Fibroblast of lung (primary cell): ENCODE data around the gene PGAM2. TPM values are rescaled to one million over a fixed set of nuclear protein-coding genes. Genes with fewer than 3 reads are reported as not detected.

Experiments
- DNase-seq, 2 donors: peaks; one replicate each; pipeline versions ENCODE4 v3.0.0 to v3.0.0-alpha.2; 2010; ENCODE audit warnings: low read depth in 2 of 2
- H2AFZ ChIP-seq: 2 replicates; pipeline ENCODE4 v1.5.1; 2012; ENCODE audit warnings: low read length, control low read depth, inconsistent platforms
- H3K27ac ChIP-seq: 2 replicates; pipeline ENCODE4 v1.5.1; 2011; ENCODE audit warnings: low read length, control low read depth; ENCODE audit not compliant: insufficient read depth
- H3K27me3 ChIP-seq: 2 replicates; pipeline ENCODE4 v1.5.1; 2011; ENCODE audit warnings: mild to moderate bottlenecking, low read length; ENCODE audit not compliant: control insufficient read depth, insufficient read depth
- H3K36me3 ChIP-seq: 2 replicates; pipeline ENCODE4 v1.5.1; 2011; ENCODE audit warnings: low read length; ENCODE audit not compliant: control insufficient read depth, insufficient read depth
- H3K4me1 ChIP-seq: 2 replicates; pipeline ENCODE4 v1.5.1; 2011; ENCODE audit warnings: low read length; ENCODE audit not compliant: control insufficient read depth, insufficient read depth; ENCODE audit errors: extremely low read depth
- H3K4me2 ChIP-seq: 2 replicates; pipeline ENCODE4 v1.5.1; 2011; ENCODE audit warnings: low read length, control low read depth; ENCODE audit not compliant: insufficient read depth; ENCODE audit errors: extremely low read depth
- H3K4me3 ChIP-seq, 4 experiments: fragments of 200-600 bp in 1 of 4; sonication (generic) in 1 of 4; replicated peaks in 1 of 4; 2 replicates each; pipeline ENCODE4 v1.5.1; 2011 to 2016; ENCODE audit warnings: low read length in 4 of 4, low read depth in 3 of 4, mild to moderate bottlenecking in 3 of 4, control low read depth in 2 of 4, inconsistent platforms in 1 of 4, mixed read lengths in 1 of 4; ENCODE audit not compliant: insufficient read depth in 1 of 4; ENCODE audit errors: control extremely low read depth in 1 of 4
- H3K79me2 ChIP-seq: 2 replicates; pipeline ENCODE4 v1.5.1; 2012; ENCODE audit warnings: mild to moderate bottlenecking, low read length, inconsistent platforms; ENCODE audit not compliant: control insufficient read depth, insufficient read depth
- H3K9ac ChIP-seq: 2 replicates; pipeline ENCODE4 v1.5.1; 2011; ENCODE audit warnings: mild to moderate bottlenecking, low read length, control low read depth; ENCODE audit not compliant: insufficient read depth
- H3K9me3 ChIP-seq: 2 replicates; pipeline ENCODE4 v1.5.1; 2012; ENCODE audit warnings: low read depth, low read length; ENCODE audit not compliant: control insufficient read depth, insufficient read depth
- H4K20me1 ChIP-seq: 2 replicates; pipeline ENCODE4 v1.5.1; 2011; ENCODE audit warnings: low read length; ENCODE audit not compliant: control insufficient read depth, insufficient read depth; ENCODE audit errors: extremely low read depth
- EZH2 ChIP-seq: IDR thresholded peaks from 2 replicates; pipeline ENCODE4 v1.5.1; 2012; ENCODE audit warnings: low read length, control low read depth, mild to moderate bottlenecking; ENCODE audit errors: missing control alignments
- polyA plus RNA-seq, 2 donors: library from polyadenylated mRNA; depleted of rRNA in 1 of 2; stranded (reverse) in 1 of 2; unstranded in 1 of 2; fragments of >200 nt; gene quantifications; 2 replicates each; pipeline ENCODE4 v1.2.1, GENCODE V29; 2011 to 2012; ENCODE audit warnings: missing spikeins in 1 of 2
- total RNA-seq: library from RNA; depleted of rRNA; stranded (reverse); fragments of >200 nt; gene quantifications from 2 replicates; pipeline ENCODE4 v1.2.1, GENCODE V29; 2014
- TF ChIP-seq, protein P1 (sequence below), 2 donors: IDR thresholded peaks in 1 of 2; conservative IDR thresholded peaks in 1 of 2; 1 replicate in 1 of 2; 2 replicates in 1 of 2; pipeline ENCODE4 v1.5.1; 2011 to 2012; ENCODE audit warnings: low read length in 2 of 2, control low read depth in 1 of 2, inconsistent platforms in 1 of 2, low read depth in 1 of 2, mild to moderate bottlenecking in 1 of 2

The PGAM2 gene
- total and polyA plus RNA-seq, 2 donors (not counting 1 experiment from before 2014, with no cell fraction given), result 0.33 TPM; not detected in 1

DNA sequence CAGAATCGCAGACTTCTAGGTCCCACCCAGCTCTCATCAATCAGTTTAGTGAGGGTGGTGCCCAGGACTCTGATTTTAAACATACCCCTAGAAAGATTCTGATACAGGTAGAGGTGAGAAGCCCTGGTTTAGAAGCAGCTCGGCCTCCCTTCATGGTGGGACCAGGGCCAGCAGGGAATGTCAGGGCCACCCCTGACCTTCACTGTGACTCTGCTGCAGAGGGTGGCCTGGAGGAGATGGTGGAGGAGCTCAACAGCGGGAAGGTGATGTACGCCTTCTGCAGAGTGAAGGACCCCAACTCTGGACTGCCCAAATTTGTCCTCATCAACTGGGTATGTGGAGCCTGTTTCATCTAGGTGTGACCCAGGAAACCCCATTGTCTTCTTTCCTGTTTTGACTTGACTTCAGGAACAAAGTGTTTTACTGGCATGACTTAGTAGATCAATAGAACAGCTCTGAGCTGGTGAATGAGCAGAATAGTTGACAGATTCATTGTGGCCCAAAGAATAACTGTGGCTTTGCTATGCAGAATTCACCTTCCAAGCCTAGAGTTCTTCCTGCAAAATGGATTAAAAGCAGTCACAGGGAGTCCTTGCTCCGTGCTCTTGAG is 13.7 kb downstream of the PGAM2 start:
- Histone ChIP-seq H3K36me3 (peaks cover 22% of the 10 kb centered on the region), H3K9me3 (no peaks in the 10 kb centered on the region), H2AFZ (no peak overlapping the region), H3K79me2 (peaks cover 33% of the 10 kb centered on the region), H3K4me3 (no peak overlapping the region), H3K27ac (no peak overlapping the region), H3K27me3 (no peaks in the 10 kb centered on the region), H4K20me1 (no peaks in the 10 kb centered on the region), H3K4me2 (no peak overlapping the region), H3K4me1 (peaks cover 2% of the 10 kb centered on the region), H3K9ac (no peak overlapping the region)
- no peak for DNase-seq
- TF ChIP-seq, protein P1, sequence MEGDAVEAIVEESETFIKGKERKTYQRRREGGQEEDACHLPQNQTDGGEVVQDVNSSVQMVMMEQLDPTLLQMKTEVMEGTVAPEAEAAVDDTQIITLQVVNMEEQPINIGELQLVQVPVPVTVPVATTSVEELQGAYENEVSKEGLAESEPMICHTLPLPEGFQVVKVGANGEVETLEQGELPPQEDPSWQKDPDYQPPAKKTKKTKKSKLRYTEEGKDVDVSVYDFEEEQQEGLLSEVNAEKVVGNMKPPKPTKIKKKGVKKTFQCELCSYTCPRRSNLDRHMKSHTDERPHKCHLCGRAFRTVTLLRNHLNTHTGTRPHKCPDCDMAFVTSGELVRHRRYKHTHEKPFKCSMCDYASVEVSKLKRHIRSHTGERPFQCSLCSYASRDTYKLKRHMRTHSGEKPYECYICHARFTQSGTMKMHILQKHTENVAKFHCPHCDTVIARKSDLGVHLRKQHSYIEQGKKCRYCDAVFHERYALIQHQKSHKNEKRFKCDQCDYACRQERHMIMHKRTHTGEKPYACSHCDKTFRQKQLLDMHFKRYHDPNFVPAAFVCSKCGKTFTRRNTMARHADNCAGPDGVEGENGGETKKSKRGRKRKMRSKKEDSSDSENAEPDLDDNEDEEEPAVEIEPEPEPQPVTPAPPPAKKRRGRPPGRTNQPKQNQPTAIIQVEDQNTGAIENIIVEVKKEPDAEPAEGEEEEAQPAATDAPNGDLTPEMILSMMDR (conservative IDR thresholded peaks at IDR 0.05 in 1 of 2, IDR thresholded peaks at IDR 0.05 in 1 of 2; ENCODE audit: low read depth in 1 of 2, low read length in 2 of 2), result no peak
- no peak for TF ChIP-seq EZH2

DNA sequence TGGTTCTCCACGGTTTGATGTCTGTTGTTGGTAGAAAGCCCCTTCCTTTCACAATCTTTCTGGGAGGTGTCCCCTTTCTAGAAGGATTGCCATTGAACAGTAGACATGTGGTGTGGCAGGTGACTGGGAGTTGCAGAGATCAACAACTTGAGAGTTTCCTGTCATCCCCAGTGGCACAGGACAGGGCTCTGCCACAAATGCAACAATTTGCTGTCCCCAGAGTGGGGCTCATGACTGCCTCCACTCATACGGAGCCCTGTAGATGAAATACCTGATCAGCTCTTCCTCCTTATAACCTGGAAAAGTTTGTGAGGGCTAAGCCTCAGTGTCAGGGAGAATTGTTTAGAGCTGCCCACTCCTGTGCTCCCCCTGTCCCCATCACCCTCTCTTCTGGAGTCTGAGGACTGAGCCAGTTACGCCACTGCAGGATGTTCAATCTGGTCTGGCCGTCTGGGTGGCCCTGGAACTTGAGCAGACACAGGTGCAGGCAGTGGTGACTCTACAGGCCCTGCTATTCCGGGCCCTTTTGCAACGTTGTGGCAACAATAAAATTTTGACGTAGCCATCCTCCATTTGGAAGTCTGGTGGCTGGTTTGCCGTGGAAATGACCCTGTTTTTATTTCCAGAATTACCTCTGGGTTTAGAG is 14.3 kb downstream of the PGAM2 start:
- Histone ChIP-seq H3K4me3 (no peak overlapping the region), H4K20me1 (no peaks in the 10 kb centered on the region), H3K4me2 (no peak overlapping the region), H3K79me2 (peaks cover 40% of the 10 kb centered on the region), H2AFZ (no peak overlapping the region), H3K36me3 (peaks cover 24% of the 10 kb centered on the region), H3K27me3 (no peaks in the 10 kb centered on the region), H3K9ac (no peak overlapping the region), H3K27ac (no peak overlapping the region), H3K4me1 (peaks cover 2% of the 10 kb centered on the region), H3K9me3 (no peaks in the 10 kb centered on the region)
- TF ChIP-seq, protein P1 (conservative IDR thresholded peaks at IDR 0.05 in 1 of 2, IDR thresholded peaks at IDR 0.05 in 1 of 2; ENCODE audit: low read depth in 1 of 2, low read length in 2 of 2), result no peak
- TF ChIP-seq EZH2, result no peak
- DNase-seq, result no peak

DNA sequence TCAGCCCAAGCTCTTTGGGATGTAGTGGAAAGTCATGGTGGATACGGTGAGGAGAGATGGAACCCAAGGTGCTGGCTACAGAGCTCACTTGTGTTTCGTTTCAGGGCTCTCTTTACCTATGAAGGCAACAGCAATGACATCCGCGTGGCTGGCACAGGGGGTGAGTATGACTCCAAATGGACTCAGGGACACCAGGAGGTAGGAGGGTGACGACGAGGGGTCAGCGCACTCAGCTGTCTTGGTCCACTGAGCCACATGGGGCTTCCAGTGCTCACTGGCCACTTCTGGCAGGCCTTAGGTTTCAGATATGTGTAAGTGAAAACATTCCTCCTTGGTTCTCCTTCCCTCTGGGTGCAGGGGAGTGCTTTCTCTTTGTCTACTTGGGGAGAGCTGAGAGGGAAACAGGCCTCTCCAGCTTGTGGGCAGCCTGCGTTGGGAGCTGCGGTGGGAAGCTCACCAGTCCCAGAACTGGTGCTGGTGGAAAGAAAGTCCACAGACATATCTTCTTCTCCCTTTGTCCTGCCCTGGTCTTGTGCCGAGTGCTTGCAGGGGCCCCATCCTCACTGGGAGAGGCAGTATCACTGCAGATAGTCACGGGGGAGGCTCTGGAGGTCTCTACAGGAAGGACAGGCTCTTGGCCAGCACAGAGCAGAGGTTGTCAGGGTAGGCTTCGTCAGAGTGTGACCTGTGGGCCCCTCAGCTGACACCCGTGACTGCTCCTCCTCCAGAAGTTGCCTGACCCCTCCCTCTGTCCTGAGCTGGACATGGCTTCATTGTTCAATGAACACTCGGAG is 15.0 kb downstream of the PGAM2 start:
- peaks cover 24% of the 10 kb centered on the region for H3K36me3 ChIP-seq
- H3K4me1 ChIP-seq, result peaks cover 2% of the 10 kb centered on the region
- H3K79me2 ChIP-seq, result peaks cover 47% of the 10 kb centered on the region
- H3K27me3 ChIP-seq, result no peaks in the 10 kb centered on the region
- no peaks in the 10 kb centered on the region for H4K20me1 ChIP-seq
- H3K9me3 ChIP-seq, result no peaks in the 10 kb centered on the region
- TF ChIP-seq, protein P1 (conservative IDR thresholded peaks at IDR 0.05 in 1 of 2, IDR thresholded peaks at IDR 0.05 in 1 of 2; ENCODE audit: low read depth in 1 of 2, low read length in 2 of 2), result no peak
- no peak for TF ChIP-seq EZH2
- no peak overlapping the region for H3K4me3 ChIP-seq
- no peak overlapping the region for H3K9ac ChIP-seq
- H3K4me2 ChIP-seq, result no peak overlapping the region
- H3K27ac ChIP-seq, result no peak overlapping the region
- no peak for DNase-seq
- H2AFZ ChIP-seq, result no peak overlapping the region
